Glutamatergic neuron (in vitro differentiated cells): ENCODE results near the gene PEX12. TPM values are rescaled to one million over a fixed set of nuclear protein-coding genes. Genes with fewer than 3 reads are reported as not detected.
"Not testable (repeated sequence)": the region's sequence is repeated elsewhere in the genome, so short reads cannot be mapped to it uniquely, and the experiment has no call there.

Experiments used
- DNase-seq: peaks from one replicate; pipeline ENCODE4 v3.0.0; 2022
- H3K27ac Mint-ChIP-seq: one replicate; pipeline ENCODE4 v1.8.0; 2020; ENCODE audit warnings: mild to moderate bottlenecking, mixed read lengths, inconsistent platforms; ENCODE audit not compliant: unreplicated experiment
- H3K27me3 Mint-ChIP-seq: one replicate; pipeline ENCODE4 v1.8.0; 2020; ENCODE audit warnings: mild to moderate bottlenecking, moderate library complexity, mixed read lengths, inconsistent platforms; ENCODE audit not compliant: unreplicated experiment
- H3K36me3 Mint-ChIP-seq: one replicate; pipeline ENCODE4 v1.8.0; 2020; ENCODE audit warnings: mild to moderate bottlenecking, mixed read lengths, inconsistent platforms; ENCODE audit not compliant: unreplicated experiment
- H3K4me1 Mint-ChIP-seq: one replicate; pipeline ENCODE4 v1.8.0; 2020; ENCODE audit warnings: mild to moderate bottlenecking, low read depth, mixed read lengths, inconsistent platforms; ENCODE audit not compliant: unreplicated experiment
- H3K4me3 Mint-ChIP-seq: one replicate; pipeline ENCODE4 v1.8.0; 2020; ENCODE audit warnings: mild to moderate bottlenecking, mixed read lengths, inconsistent platforms; ENCODE audit not compliant: unreplicated experiment
- H3K9me3 Mint-ChIP-seq: one replicate; pipeline ENCODE4 v1.8.0; 2020; ENCODE audit warnings: mild to moderate bottlenecking, moderate library complexity, mixed read lengths, inconsistent platforms; ENCODE audit not compliant: unreplicated experiment
- total RNA-seq: library from RNA; stranded (reverse); fragmentation: NEBNext Ultra II Directional; extraction: Animal tissue kit (Norgen Biotek cat#: 25700); gene quantifications from one replicate; pipeline ENCODE4 v1.2.1, GENCODE V29; 2021; ENCODE audit not compliant: unreplicated experiment
- TF ChIP-seq, protein P1 (sequence below): fragments of 200-600 bp; sonication (generic); IDR thresholded peaks from one replicate; pipeline ENCODE4 v1.5.0; 2021; ENCODE audit not compliant: partially characterized antibody, unreplicated experiment

PEX12 gene
- total RNA-seq, 1 donor from 2014 or later, result 3.1 TPM

DNA sequence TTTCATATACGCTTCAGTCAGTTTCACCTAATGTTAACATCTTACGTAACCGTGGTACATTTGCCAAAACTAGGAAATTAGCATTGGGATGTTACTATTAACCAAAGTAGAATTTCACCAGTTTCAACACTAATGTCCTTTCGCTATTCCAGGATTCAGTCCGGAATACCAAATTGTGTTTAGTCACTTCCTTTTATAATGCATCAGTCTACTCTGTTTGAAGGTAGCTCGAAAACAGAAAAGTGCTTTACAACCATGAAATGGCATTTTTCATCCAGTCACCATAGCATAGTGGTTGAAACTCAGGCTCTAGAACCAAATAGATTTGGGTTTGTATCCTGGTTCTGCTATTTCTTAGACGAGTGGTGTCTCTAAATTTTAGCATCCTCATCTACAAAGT lies 38.2 kb upstream of the PEX12 start:
- H3K4me1 Mint-ChIP-seq, result peaks cover 2% of the 10 kb centered on the region
- no peak for DNase-seq
- no peaks in the 10 kb centered on the region for H3K9me3 Mint-ChIP-seq
- H3K36me3 Mint-ChIP-seq, result no peaks in the 10 kb centered on the region
- H3K27ac Mint-ChIP-seq, result no peak overlapping the region
- no peak overlapping the region for H3K4me3 Mint-ChIP-seq
- TF ChIP-seq, protein P1, sequence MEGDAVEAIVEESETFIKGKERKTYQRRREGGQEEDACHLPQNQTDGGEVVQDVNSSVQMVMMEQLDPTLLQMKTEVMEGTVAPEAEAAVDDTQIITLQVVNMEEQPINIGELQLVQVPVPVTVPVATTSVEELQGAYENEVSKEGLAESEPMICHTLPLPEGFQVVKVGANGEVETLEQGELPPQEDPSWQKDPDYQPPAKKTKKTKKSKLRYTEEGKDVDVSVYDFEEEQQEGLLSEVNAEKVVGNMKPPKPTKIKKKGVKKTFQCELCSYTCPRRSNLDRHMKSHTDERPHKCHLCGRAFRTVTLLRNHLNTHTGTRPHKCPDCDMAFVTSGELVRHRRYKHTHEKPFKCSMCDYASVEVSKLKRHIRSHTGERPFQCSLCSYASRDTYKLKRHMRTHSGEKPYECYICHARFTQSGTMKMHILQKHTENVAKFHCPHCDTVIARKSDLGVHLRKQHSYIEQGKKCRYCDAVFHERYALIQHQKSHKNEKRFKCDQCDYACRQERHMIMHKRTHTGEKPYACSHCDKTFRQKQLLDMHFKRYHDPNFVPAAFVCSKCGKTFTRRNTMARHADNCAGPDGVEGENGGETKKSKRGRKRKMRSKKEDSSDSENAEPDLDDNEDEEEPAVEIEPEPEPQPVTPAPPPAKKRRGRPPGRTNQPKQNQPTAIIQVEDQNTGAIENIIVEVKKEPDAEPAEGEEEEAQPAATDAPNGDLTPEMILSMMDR, result no peak
- no peaks in the 10 kb centered on the region for H3K27me3 Mint-ChIP-seq

DNA sequence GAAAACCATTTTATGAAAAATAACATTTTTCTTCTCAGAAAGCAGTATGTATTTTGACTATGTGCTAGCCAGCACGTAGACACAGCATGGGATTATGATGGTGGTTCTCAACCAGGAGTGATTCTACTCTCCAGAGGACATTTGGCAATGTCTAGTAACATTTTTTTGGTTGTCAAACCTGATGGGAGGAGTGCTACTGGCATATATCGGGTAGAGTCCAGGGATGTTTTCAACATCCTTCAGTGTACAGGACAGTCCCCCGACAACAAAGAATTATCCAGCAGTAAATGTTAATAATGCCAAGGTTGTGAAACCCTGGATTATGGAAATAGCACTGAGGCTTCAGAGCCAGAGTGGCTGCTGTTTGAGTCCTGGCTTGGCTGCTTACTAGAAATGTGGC lies 36.4 kb upstream of the PEX12 start:
- Mint-ChIP-seq H3K27me3 (no peaks in the 10 kb centered on the region), H3K36me3 (no peaks in the 10 kb centered on the region), H3K9me3 (no peaks in the 10 kb centered on the region), H3K4me1 (peaks cover 2% of the 10 kb centered on the region), H3K4me3 (no peak overlapping the region), H3K27ac (no peak overlapping the region)
- TF ChIP-seq, protein P1, result no peak
- no peak for DNase-seq

DNA sequence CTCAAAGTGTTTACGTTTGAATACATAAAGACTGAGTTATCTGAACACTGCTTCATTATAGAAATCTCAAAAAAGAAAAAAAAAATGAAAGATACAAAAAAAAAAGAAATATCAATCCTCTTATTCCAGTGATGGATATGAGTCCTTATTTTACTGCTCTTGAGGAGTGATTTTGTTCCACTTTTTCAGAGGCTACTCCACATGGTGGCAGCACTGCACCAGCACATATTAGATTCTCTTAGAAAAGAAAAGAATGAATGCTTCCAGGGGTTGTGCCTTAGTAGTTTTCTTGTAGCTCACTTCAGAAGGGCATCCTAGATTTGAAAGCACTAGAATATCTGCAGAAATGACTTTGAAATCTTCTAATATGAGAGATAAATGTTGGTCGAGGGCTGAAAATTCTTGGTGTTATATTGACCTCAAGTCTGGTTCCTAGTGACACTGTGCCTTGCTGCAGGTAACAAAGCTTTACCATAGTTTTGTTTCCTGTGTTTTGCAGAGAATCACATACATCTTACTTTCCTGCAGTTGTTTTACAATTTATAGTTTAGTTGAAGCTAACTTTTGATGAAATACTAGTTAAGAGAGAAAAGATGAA lies 34.7 kb upstream of the PEX12 start:
- Mint-ChIP-seq H3K4me1 (peaks cover 2% of the 10 kb centered on the region), H3K27me3 (no peaks in the 10 kb centered on the region), H3K27ac (no peak overlapping the region), H3K9me3 (no peaks in the 10 kb centered on the region), H3K36me3 (no peaks in the 10 kb centered on the region), H3K4me3 (no peak overlapping the region)
- peak; percentile 60 for DNase-seq
- TF ChIP-seq, protein P1, result peak; percentile 29

DNA sequence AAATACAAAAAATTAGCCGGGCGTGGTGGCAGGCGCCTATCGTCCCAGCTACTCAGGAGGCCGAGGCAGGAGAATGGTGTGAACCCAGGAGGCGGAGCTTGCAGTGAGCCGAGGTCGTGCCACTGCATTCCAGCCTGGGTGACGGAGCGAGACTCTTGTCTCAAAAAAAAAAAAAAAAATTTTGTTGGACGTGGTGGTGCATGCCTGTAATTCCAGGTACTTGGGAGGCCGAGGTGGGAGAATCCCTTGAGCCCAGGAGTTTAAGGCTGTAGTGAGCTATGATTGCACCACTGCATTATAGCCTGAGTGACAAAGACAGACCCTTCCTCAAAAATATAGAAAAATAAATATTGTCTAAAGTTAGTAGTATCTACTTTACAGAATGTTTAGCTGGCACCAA lies 32.4 kb upstream of the PEX12 start:
- H3K4me1 Mint-ChIP-seq, H3K27ac Mint-ChIP-seq, H3K36me3 Mint-ChIP-seq, H3K4me3 Mint-ChIP-seq, H3K27me3 Mint-ChIP-seq, H3K9me3 Mint-ChIP-seq, DNase-seq: not testable (repeated sequence)

DNA sequence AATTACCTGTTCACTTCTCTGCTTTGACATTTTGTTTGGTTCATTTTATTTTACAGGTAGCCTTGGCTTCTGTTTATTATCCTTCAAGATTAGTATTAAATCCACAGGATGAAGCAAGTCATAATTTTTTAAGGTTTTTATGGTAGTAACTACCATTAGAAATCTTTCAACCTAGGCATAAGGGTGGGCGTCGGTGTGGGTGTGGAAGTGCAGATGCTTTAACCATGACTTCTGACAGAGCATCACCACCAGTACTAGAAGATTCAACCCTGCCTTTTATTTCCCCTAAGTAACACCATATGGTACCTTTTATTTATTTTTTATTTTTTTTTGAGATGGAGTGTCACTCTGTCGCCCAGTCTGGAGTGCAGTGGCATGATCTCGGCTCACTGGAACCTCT lies 31.5 kb upstream of the PEX12 start:
- H3K36me3 Mint-ChIP-seq, result no peaks in the 10 kb centered on the region
- no peak overlapping the region for H3K27ac Mint-ChIP-seq
- DNase-seq, result no peak
- no peaks in the 10 kb centered on the region for H3K4me1 Mint-ChIP-seq
- H3K27me3 Mint-ChIP-seq, result no peaks in the 10 kb centered on the region
- no peaks in the 10 kb centered on the region for H3K9me3 Mint-ChIP-seq
- TF ChIP-seq, protein P1, result no peak
- H3K4me3 Mint-ChIP-seq, result no peak overlapping the region
